ENCODE measurements around the gene TP53I11. TPM values are rescaled to one million over a fixed set of nuclear protein-coding genes. Genes with fewer than 3 reads are reported as not detected.
A peak's percentile ranks its signal among the peaks of the same experiment; 100 is the strongest.

Gene TP53I11
- total RNA-seq, 1 experiment from 2014 or later: 46.9 TPM

GRCh38 chr11:44957040-44957515, 6.4 kb upstream of the TP53I11 start:
- TF ChIP-seq ATF3 (IDR thresholded peaks at IDR 0.05) (no peak), TCF7L2 (IDR thresholded peaks at IDR 0.05; ENCODE audit: borderline replicate concordance, extremely low read depth, insufficient read depth, insufficient read length) (no peak)
- no peaks in the 10 kb centered on the region for H3K79me2 ChIP-seq (ENCODE audit: insufficient read depth, low read length)
- H3K36me3 ChIP-seq (ENCODE audit: control insufficient read depth in 1 of 2, insufficient read depth in 2 of 2, low read length in 2 of 2): no peaks in the 10 kb centered on the region
- H4K20me1 ChIP-seq (ENCODE audit: insufficient read depth): no peaks in the 10 kb centered on the region
- peaks cover 4 to 13% of the 10 kb centered on the region in 2 experiments; a peak in 3 of 4 replicates for H3K4me1 ChIP-seq (ENCODE audit: control insufficient read depth in 1 of 2, insufficient read depth in 2 of 2, low read length in 2 of 2)
- ChIA-PET RAD21 (ENCODE audit: low non-redundant PET in 1 of 2, low total read pairs in 2 of 2, uncharacterized antibody in 2 of 2, unreplicated experiment in 2 of 2) (no interaction called here), CTCF (no interaction called here), POLR2A (no interaction called here)
- no peaks in the 10 kb centered on the region for H3K9me2 ChIP-seq (ENCODE audit: insufficient read depth)
- no peak overlapping the region for H2AFZ ChIP-seq (ENCODE audit: low read depth, low read length, poor library complexity, severe bottlenecking)
- H3K27ac ChIP-seq (ENCODE audit: low read depth, low read length): no peak overlapping the region
- H3K9ac ChIP-seq (ENCODE audit: low read length): no peak overlapping the region
- H3K4me3 ChIP-seq (replicated peaks in 1 of 2; ENCODE audit: low read depth in 1 of 2, low read length in 2 of 2): no peak overlapping the region
- no TSS peak for BruUV-seq (replicated peaks)
- no peaks in the 10 kb centered on the region for H3K9me3 ChIP-seq (ENCODE audit: control insufficient read depth in 1 of 2, insufficient read depth in 1 of 2, low read depth in 1 of 2, low read length in 2 of 2)
- ATAC-seq: no peak
- no peak overlapping the region for H3K4me2 ChIP-seq (ENCODE audit: low read length)
- no peaks in the 10 kb centered on the region for H3K27me3 ChIP-seq (ENCODE audit: insufficient read depth, low read length)
- intact Hi-C loops (cut with micrococcal nuclease): no loop called here
- no peak for DNase-seq (ENCODE audit: low read depth, low spot score)

- peak overlapping the region; percentile 42 for H3K4me2 ChIP-seq (ENCODE audit: low read length)
- H3K27ac ChIP-seq (ENCODE audit: low read depth, low read length): no peak overlapping the region
These were observed 4.5 kb upstream of the TP53I11 start for GRCh38 chr11:44955015-44955738.

More at GRCh38 chr11:44955015-44955738, 4.5 kb upstream of the TP53I11 start:
- peaks cover 4 to 17% of the 10 kb centered on the region in 2 experiments; a peak in 3 of 4 replicates for H3K4me1 ChIP-seq (ENCODE audit: control insufficient read depth in 1 of 2, insufficient read depth in 2 of 2, low read length in 2 of 2)
- DNase-seq (ENCODE audit: low read depth, low spot score) (no peak), ATAC-seq (no peak)
- no peaks in the 10 kb centered on the region for H3K36me3 ChIP-seq (ENCODE audit: control insufficient read depth in 1 of 2, insufficient read depth in 2 of 2, low read length in 2 of 2)
- no peaks in the 10 kb centered on the region for H4K20me1 ChIP-seq (ENCODE audit: insufficient read depth)
- H3K79me2 ChIP-seq (ENCODE audit: insufficient read depth, low read length): no peaks in the 10 kb centered on the region
- TF ChIP-seq RAD21 (IDR thresholded peaks at IDR 0.05; ENCODE audit: low read depth) (no peak), SP1 (IDR thresholded peaks at IDR 0.05; ENCODE audit: low read depth) (peak; percentile 29; the same call in 1 of the 2 replicates)
- H3K9ac ChIP-seq (ENCODE audit: low read length): no peak overlapping the region
- H2AFZ ChIP-seq (ENCODE audit: low read depth, low read length, poor library complexity, severe bottlenecking): no peak overlapping the region
- ChIA-PET POLR2A (no interaction called here), RAD21 (ENCODE audit: low non-redundant PET in 1 of 2, low total read pairs in 2 of 2, uncharacterized antibody in 2 of 2, unreplicated experiment in 2 of 2) (no interaction called here), CTCF (interaction anchor here (1.2 kb wide), 1 partner anchor 150 kb away, joined by 4 read pairs; no protein-coding TSS in a partner anchor)
- H3K27me3 ChIP-seq (ENCODE audit: insufficient read depth, low read length): no peaks in the 10 kb centered on the region
- no peaks in the 10 kb centered on the region for H3K9me2 ChIP-seq (ENCODE audit: insufficient read depth)
- intact Hi-C loops (cut with micrococcal nuclease): no loop called here
- no TSS peak for BruUV-seq (replicated peaks)
- no peaks in the 10 kb centered on the region for H3K9me3 ChIP-seq (ENCODE audit: control insufficient read depth in 1 of 2, insufficient read depth in 1 of 2, low read depth in 1 of 2, low read length in 2 of 2)
- no peak overlapping the region for H3K4me3 ChIP-seq (replicated peaks in 1 of 2; ENCODE audit: low read depth in 1 of 2, low read length in 2 of 2)

Data from HCT116 (cell line).